LoVo (cell line): Measurements from ENCODE around the gene WASF3.
"Not testable (repeated sequence)": the region's sequence is repeated elsewhere in the genome, so short reads cannot be mapped to it uniquely, and the experiment has no call there.

Experiments
- DNase-seq: peaks from one replicate; pipeline ENCODE4 v3.0.0-alpha.2; 2016; ENCODE audit warnings: low spot score

WASF3 gene

DNA sequence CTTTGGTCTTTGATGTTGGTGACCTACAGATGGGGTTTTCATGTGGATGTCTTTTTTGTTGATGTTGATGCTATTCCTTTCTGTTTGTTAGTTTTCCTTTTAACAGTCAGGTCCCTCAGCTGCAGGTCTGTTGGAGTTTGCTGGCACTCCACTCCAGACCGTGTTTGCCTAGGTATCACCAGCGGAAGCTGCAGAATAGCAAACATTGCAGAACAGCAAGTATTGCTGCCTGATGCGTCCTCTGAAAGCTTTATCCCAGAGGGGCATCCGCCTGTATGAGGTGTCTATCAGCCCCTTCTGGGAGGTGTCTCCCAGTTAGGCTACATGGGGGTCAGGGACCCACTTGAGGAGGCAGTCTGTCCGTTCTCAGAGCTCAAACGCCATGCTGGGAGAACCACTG lies 78.2 kb downstream of the WASF3 start:
- not testable (repeated sequence) for DNase-seq

DNA sequence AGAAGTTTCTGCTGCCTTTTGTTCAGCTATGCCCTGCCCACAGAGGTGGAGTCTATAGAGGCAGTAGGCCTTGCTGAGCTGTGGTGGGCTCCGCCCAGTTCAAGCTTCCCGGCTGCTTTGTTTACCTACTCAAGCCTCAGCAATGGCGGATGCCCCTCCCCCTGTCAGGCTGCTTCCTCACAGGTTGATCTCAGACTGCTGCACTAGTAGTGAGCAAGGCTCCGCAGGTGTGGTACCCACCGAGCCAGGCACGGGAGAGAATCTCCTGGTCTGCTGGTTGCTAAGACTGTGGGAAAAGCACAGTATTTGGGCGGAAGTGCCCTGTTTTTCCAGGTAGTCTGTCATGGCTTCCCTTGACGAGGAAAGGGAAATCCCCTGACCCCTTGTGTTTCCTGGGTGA lies 78.6 kb downstream of the WASF3 start:
- DNase-seq: not testable (repeated sequence)

DNA sequence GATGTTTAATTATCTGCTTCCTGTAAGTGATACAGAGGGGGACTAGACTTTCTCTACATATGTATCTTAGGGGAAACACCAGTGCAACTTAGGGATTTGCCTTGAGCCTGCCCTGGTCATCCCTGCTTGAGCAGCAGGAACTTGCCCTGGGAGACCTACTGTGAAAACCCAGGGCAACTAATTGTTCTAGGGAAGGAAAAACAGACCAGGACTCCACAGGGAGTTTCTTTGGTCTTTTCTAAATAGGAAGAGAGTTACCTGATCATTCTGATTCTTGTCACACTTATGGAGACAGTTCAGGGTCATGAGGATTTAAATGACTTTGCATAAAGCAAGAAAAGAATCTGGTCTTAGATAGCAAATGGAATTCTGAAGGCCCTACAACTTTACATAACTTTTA lies 89.1 kb downstream of the WASF3 start:
- DNase-seq: no peak

DNA sequence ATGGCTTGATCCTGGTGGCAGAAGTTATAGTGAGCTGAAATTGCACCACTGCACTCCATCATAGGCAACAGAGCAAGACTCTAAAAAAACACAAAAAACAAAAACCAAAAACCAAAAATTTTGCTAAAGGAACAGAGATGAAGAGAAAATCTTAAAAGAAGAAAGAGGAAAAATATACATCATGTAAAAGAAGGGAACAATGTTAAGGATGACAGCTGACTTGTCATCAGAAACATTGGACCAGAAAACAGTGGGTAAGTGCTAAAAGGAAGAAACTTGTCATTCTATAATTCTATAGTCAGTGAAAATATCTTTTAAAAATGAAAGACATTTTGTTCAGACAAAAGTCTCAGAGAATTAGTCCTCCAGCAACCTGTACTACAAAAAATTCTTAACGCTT lies 93.8 kb downstream of the WASF3 start:
- DNase-seq: no peak

DNA sequence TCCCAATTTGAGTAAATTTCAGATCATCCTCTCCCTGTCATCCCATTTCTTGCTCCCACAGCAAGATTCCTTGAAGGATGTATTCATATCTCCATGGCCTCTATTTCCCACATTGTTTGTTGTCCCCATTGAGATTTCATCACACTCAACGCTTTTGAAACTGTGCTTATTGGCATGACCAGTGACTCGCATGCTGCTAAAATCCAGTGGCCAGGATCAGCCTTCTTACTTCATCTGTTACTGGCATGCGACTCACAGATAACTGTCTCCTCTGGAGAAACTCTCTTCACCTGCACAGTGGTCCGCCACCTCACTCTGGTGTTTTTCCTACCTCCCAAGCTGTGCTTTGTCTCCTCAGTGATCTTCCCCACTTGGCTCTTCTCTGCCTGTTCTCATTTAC lies 95.8 kb downstream of the WASF3 start:
- no peak for DNase-seq

DNA sequence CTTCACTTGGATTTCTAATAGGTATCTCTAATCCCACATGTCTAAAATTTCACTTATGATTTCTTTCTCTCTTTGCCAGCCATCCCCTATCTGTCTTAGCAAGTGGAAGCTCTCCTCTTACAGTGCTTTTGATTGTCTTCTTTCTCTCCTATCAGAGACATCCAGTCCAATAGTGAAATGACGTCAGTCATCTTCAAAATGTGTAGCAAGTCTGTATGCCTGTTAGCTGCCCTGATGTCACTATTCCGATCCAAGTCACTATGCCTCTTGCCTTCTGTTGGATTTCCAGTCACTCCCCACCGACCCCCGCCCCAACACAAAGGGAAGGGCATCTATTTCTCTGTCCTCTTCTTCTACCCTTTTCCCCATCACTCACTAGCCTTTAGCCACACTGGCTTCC lies 96.4 kb downstream of the WASF3 start:
- DNase-seq: no peak

DNA sequence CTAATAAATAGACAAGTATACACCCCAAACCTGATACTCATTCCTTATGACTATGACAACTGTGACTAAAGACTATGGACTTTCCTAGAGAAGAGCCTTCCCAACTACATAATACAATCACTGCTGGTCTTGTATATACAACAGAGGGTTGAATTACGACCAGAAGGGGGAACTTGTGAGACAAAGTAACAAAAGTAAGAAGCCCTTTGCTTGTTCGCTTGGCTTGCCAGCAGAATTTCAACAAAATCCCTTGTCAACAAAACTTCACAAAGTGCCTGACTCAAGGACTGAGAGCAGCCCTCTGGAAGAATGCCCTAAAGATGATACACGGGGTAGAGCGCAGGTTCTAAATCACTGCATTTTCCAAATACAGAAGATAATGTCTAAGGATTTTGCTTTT lies 99.4 kb downstream of the WASF3 start:
- DNase-seq: peak; percentile 6

DNA sequence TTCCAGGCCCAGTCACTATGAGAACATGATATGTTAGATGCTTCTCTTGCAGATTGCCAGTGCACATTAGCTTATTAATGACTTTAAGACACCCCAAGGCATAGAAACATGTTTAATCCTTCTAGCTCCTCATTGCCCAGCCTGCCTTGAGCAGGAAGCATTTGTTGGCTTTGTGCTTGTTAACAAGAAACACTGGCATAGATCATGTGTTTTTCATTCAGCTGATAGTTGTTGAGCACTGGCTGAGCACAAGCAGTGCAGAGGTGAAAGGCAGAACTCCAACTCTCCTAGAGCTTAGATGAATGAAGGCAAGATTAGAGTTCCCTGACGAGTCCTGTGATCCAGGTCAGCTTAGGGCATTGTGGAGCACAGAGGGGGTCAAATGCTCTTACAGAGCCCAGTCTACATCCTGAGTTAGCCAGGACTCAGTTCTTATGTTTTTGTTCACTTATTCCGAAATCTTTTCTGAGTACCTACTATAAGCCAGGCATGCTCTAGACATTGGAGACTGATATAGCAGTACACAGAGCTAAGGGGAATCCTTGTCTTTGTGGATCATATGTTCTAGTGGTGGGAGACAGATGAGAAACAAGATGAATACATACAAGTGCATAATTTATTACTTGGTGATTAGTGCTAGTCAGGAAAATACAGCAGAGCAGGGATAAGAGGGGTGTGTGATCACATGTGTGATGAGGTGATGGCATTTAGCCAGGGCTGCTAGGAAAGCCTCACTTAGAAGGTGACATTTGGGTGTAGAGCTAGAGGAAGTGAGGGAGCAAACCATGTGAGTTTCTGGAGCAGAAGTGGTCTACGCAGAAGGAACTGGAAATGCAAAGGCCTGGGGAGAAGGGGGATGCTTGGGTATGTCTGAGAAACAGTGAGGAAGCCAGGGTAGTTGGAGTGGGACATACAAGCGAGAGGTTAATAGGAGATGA lies 101.2 kb downstream of the WASF3 start:
- no peak for DNase-seq

DNA sequence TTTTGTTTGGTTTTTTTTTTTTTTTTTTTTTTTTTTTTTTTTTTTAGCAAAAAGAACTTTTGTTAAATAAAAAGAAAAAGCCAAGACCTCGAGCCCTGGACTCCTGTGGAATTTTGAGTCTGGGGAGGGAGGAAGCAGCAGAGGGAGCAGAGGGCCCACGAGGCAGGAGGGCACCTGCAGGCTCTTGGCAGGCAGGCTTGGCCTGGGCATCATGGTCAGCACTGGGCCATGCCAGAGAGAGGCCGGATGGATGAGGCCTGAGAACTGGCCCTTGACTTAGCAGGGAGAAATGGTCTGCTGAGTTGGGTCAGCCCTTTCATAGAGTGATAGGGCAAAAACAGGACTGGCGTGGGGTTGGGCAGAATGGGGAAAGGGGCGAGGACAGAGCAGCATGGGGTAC lies 102.7 kb downstream of the WASF3 start:
- no peak for DNase-seq

DNA sequence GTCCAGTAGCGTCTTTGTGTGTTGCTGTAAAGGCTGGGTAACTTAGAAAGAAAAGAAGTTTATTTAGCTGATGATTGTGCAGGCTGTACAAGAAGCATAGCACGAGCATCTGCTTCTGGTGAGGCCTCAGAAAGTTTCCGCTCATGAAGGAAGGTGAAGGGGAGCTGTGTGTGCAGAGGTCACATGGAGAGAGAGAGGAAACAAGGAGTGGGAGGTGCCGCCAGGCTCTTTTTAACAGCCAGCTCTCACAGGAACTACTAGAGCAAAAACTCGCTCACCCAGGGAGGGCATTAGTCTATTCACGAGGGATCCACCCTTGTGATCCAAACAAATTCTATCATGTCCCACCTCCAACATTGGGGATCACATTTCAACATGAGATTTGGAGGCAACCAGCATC lies 103.3 kb downstream of the WASF3 start:
- no peak for DNase-seq

DNA sequence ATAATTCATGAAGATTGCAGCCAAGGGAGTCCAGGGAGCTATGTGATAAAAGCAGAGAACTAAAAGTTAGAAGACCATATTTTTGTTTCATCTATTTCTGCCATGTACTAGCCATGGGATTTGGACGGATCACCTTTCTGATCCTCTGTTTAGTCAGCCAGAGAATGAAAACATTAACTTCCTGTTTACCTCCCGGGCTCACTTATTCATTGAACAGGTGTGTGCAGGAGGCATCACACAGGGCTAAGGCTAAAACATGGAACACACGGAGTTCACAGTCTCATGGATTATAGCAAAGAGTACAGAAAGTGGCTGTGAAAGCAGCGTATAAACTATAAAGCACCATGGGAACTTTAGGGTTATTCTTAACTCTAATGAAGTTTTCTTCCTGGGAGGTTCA lies 106.3 kb downstream of the WASF3 start:
- no peak for DNase-seq

DNA sequence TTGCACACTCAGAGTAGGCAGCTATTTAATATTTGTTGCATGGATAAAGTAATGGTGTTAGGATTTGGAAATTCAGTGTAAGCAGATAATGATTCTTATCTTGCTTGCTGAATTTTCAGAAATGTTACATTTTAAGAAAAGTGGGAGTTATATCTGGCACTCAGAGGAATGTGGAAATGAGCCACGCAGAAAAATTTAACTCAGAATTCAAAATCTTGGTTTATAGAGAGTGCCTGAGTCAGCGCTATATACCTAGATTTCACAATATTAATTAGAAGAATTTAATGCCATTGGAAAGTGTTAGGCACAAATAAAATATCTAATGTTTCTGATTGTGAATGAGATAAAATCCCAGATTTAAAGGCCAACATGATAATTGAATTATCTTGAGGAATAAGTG lies 106.8 kb downstream of the WASF3 start:
- DNase-seq: no peak

DNA sequence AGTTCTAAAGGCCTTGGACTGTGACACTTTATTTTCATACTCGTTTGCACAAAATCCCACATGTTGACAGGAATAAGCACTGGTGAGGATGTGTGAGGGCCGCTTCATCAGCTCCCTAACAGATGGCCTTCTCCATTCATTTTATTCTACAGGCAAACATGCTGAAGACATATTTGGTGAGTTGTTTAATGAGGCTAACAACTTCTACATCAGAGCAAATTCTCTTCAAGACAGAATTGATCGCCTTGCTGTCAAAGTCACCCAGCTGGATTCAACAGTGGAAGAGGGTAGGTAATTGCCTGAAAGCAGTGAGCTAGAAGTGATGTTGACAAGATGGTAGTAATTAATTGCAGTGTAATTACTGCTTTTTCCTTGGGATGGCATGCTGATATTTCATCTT lies 107.4 kb downstream of the WASF3 start:
- no peak for DNase-seq

DNA sequence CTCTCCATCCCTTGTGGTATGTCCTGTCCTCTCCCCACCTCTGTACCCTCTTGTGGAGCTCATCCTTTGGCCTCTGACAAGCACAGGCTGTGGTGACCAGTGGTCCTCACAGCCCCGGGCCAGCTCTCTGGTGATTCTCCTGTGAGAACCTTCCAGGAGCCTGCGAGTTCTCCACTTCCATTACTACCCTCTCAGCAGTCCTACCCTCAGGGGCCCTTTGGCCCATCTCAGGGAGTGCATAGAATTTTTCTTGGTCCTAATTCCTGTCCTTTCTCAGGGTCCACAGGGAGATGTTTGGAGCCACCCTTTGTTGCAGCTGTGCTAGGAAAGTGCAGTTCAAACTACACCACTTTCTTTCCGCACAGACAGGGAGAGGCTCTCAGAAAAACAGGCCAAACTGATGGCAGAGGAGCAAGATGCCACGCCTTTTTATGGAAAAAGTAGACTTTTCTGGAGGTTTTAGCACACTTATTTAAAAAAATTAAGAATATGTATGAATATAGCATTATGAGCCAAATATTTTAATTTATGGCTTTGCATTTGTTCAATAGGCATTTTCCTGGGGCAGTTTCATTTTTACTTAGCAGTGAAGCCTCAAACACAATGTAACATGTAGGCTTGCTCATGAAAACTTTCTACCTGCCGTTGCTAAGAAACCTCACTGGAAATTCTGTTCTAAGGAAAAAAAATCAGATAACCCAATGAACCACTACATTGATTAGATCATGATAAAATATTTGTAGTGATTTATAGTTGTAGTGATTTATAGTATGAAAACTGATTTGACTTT lies 111.1 kb downstream of the WASF3 start:
- no peak for DNase-seq

DNA sequence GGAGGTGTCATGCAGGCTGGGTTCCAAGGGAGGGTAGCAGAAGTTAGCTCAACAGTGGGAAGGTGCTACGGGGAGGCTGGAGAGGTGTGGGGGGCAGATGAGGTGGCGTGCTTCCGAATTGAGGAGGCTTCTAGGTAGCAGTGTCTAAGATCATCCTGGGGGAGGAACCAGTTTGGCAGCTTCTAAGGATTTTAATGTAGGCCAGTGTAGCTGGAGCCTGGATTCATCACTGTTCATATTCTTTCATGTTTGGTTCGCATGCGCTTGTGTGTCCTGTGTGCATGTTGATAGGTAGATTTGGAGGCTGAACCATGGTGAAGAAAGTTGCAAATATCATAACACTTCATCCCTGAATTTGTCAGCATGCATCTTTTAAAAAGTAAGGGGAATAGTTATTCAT lies 116.4 kb downstream of the WASF3 start:
- DNase-seq: no peak

DNA sequence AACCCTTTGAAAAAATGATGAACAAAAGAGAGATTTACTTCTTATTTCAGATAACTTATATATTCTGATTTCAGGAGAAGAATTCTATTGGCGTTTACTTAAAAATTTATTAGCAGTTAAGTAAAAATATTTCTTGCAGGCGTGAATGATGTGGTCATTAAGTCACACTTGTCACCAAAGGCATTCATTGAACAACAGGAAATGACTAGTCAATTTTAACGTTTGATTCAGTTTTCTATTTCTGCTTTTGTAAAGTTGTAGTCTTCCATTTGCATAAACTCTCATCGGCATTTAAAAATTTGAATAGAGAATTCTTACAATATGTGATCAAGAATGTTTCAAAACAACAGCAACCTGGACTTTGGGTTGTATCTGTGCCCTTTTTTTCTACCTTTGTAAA lies 119.7 kb downstream of the WASF3 start:
- DNase-seq: no peak

DNA sequence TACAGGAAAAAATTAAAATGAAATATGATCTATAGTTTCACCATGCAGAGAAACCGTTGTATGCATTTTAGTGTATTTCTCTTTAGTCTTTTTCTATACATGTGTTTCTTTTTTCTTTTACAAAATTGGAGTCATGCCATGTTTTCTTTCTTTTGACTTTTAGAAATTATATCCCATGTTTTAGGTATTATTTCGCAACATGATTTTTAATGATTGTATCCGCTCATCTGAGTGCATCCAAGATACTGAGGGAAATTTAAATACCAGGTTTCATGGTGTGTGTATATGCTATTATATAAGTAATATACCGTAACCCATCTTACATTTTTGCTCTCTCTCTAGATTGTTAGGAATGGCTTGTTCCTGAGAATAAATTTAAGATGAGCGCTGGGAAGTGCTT lies 120.8 kb downstream of the WASF3 start:
- DNase-seq: no peak

DNA sequence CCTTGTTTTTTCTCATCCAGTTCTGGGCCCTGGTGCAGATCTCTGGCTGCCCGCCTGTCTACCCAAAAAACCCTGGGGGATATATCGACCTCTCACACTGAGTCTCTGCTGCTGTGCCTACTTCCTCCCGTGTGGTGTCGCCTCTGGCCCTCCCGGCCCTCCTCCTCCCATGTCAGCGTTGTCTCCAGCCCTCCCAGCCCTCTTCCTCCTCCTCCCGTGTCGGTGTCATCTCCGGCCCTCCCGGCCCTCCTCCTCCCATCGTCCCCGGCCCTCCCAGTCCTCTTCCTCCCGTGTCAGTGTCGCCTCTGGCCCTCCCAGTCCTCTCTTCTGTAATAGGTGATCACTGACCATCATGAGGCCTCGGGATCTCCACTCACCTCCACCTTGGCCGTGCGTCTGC lies 121.3 kb downstream of the WASF3 start:
- no peak for DNase-seq

DNA sequence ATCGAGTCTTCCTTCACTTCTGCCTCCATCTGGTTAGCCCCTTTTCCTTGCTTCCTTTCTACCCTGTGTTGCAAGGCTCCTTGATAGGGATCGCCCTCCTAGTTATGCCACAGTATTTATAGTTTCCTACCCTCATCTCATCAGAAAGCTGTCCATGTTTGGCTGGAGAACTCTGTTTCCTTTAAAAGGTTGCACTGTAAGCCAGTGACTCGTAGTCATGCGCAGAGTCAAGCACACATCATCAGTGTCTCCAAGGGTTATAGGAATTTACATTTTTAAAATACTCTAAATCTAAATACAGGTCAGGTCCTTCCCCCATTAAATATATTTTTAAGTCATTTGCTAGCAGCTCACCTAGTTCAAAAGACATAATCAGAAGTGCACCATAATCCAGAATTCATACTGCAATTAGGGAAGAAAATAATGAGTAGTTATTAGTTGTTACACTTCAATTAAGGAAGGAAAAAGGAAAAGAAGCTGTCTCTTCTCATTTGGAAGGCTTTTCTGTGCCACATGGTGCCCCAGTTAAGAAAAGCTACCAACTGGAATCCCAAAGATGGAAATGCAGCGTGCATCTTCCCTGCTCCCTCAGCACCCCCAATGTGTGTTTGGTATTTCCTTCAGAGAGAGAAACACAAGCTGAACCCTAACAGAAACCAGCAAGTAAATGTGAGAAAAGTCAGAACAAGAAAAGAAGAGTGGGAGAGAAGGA lies 122.1 kb downstream of the WASF3 start:
- no peak for DNase-seq

DNA sequence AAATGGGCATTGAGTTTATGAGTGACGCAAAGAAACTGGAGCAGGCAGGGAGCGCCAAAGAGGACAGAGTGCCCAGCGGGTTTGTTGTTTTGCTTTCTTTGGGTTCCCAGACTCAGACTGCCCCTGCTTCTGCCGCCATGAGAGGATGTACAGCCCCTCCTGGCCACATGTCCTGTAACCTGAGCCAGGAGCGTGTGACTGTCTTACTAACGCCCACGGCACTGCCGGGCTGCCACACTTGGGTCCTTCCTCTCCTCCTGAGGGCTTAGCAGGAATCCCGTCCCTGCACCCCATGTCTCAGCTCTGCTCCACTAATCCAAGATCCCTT lies 122.6 kb downstream of the WASF3 start:
- DNase-seq: no peak

DNA sequence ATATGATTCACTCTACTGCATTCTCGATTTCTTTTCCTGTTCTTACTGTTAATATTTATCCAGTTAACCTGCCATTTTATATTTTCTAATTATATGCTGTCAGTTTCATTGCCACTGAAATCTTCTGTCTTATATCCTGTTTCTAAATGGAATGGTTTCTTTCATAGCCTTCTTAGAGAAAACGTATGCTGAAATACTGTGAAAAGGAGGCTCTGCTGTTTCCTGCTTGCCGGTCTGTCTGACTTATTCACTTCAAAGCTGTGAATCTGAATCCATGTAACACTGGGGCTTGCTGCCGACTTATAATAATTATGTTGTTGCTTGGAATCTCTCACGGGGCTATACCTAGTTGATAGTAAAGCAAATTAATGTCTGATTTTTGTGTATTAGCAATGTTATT lies 123.1 kb downstream of the WASF3 start:
- DNase-seq: no peak

DNA sequence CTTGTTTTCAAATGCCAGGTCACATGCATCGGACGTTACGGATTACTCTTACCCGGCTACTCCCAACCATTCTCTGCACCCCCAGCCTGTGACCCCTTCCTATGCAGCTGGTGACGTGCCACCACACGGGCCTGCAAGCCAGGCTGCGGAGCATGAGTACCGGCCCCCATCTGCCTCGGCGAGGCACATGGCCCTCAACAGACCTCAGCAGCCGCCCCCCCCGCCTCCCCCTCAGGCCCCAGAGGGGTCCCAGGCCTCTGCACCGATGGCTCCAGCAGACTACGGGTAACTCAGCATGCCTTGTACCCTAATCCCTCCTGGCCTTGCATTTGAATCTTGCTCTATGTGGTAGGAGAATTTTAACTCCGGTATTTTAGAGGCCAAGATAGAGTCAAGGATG lies 123.6 kb downstream of the WASF3 start:
- DNase-seq: no peak

DNA sequence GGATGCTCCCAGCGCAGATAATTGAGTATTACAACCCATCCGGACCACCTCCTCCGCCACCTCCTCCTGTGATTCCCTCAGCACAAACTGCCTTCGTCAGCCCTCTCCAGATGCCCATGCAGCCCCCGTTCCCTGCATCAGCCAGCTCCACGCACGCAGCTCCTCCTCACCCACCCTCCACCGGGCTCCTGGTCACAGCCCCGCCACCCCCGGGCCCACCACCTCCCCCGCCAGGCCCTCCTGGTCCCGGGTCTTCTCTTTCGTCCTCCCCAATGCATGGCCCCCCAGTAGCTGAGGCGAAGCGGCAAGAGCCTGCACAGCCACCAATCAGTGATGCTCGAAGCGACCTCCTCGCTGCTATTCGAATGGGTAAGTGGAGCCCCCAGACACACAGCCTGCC lies 125.1 kb downstream of the WASF3 start:
- DNase-seq: no peak
